Activated CD4-positive, CD25-positive, alpha-beta regulatory T cell (primary cell): Measurements from ENCODE around the gene RPRML.
"Not testable (repeated sequence)": the region's sequence is repeated elsewhere in the genome, so short reads cannot be mapped to it uniquely, and the experiment has no call there.

Experiments
- DNase-seq, 4 experiments: peaks; one replicate each; lab custom pipeline; 2025; lab: John Stamatoyannopoulos, UW

RPRML gene

DNA sequence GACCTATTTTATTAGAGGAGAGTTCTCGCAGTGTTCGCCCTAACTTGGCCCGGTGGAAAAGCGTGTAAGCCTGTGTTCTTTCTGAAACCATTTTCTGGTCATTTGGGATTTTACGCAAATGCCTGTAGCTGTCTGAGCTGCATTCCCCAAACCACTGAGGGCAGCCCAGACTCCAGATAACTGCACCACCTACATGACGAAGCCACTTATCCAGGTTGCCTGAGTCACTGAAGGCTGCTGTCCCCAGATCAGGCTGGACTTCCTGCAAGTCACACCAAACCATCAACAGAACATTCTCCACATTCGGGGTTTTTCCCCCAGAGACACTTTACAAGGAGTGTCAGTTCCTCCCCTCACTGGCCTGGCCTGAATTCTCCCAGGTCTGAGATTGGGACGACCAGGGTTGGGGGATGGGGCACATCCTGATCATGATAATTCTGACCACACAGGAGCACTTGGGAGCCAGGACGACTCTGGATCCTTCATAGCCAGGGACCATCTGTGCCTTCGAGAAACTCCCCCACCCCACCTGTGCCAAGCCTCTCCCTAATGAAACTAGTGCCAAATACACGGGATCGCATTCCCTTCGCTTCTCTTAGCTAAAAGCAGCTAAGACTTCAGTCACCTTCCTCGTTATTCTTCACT is 2.3 kb downstream of the RPRML start:
- no peak for DNase-seq

DNA sequence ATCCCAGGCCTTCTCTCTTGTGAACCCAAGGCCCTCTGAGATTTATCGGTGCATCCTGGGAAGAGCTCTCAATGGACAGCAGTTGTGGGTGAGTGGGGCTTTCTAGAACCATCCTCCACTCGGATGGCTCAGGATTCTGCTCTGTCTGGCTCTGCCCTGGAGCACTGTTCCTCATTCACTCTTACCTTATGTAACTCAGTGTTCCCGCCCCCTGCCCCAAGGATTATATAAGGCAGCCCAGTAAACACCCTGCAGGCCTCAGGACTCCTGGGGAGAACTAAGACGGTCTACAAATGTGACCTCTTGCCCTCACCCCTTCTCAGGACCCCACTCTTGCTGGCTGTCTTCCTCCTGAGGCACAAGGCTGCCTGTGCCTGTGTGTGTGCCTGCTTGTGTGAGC is 3.8 kb downstream of the RPRML start:
- DNase-seq = no peak

DNA sequence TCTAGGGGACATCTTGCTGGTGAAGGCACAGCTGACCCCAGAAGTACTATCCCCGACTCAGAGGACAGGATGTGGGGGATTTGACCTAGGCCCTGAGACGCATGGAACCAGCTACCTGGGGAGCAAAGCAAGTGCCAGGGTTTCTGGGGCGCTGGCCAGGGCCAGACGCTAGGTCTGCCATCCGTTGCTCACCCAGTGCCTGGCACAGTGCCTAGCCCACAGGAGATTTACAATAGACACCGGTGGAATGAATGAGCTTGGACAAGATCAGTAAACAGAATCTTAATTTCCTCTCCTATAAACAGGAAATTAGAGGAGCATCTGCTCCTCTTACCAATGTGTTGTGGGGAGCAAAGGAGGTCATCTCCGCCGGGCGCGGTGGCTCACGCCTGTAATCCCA is 5.0 kb downstream of the RPRML start:
- DNase-seq = no peak

DNA sequence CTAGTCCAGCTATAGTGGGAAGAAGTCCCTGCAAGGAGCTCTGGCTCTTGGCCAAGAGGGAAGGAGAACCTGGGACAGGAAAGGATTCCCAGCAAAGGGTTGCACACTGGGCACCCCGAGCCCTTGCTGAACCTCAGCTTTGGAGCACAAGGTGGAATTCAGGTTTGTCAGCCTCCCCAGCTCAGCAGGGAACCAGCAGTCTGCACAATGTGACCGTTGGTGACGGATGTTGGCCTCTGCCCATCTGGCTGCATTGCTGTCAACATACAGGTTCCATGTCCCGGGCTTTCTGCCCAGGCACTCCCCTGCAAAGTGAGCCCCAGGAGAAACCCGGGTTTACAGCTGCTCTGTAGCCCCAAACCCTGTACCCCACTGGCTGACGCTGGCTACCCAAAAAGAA is 6.7 kb downstream of the RPRML start:
- no peak for DNase-seq

DNA sequence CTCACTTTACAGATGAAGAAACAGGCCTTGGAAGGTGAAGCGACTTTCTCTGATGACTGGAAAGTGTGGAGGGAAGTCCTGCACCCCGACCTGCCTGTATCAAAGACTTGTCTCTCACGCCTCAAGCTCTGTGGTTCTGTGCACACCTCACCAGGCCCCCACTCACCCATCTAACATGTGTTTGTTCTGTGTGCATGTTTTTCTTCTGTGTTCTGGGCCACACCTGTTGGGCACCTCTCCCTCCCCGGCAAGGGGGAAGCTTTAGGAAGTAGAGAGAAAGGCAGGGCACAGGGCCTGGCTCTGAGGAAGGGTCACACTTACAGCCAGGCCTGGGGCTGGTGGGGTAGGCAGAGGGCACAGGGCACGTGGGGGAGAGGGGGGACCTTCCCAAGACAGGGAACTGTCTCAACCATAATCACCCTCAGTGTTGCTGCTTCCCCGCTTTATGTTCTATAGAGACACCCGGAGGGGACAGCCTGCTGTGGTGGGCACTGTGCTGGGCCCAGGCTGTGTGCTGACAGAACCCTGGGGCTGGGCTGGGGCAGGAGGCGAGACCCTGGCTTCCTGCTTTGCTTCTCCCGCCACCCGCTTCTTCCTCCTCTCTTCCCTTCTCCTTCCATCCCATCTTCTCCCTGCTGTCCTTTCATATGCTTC is 7.3 kb downstream of the RPRML start:
- DNase-seq = no peak

DNA sequence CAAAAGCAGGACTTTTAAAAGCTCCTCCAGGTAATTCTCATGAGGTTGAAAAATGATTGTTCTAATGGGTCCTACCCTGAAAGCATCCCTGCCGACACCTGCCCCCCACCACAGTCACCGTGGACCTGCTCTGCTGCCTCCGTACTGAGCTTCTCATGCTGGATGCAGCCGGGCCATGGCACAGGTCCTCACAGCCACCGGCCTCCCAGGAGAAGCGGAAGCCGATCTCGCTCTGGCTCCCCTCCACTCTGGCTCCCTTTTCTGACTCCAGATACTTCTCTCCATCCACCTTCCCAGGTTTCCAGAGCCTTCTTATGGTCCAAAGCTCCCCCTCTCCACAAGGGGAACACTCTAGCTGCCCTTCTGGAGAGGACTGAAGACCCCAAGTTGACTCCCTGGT is 10.2 kb downstream of the RPRML start:
- no peak for DNase-seq

DNA sequence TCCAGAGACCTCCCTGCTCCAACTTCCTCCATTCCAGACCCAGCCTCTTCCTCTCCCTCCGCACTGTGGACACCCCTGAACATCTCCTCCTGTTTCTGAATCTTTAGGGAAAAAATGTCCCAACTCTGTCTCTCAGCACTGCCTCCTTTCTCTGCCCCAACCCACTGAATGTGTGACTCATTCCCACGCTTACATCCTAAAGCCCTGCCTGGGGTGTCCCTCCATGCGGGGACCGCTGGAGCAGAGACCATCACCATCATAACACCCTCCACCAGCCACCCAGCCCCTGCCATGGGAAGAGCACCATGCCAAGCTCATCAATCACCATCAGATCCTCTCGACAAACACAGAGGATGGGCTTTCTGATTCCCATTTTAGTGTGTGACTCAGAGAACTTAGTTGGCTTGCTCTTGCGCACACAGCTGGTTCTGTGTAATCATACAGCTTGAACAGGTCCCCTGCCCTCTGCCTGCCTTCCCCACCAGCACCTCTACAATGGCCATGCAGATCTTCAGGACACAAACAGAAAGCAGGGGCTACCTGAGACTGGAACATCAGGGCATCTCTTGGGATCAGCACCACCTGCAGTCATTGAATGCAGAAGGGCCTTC is 10.7 kb downstream of the RPRML start:
- DNase-seq = no peak

DNA sequence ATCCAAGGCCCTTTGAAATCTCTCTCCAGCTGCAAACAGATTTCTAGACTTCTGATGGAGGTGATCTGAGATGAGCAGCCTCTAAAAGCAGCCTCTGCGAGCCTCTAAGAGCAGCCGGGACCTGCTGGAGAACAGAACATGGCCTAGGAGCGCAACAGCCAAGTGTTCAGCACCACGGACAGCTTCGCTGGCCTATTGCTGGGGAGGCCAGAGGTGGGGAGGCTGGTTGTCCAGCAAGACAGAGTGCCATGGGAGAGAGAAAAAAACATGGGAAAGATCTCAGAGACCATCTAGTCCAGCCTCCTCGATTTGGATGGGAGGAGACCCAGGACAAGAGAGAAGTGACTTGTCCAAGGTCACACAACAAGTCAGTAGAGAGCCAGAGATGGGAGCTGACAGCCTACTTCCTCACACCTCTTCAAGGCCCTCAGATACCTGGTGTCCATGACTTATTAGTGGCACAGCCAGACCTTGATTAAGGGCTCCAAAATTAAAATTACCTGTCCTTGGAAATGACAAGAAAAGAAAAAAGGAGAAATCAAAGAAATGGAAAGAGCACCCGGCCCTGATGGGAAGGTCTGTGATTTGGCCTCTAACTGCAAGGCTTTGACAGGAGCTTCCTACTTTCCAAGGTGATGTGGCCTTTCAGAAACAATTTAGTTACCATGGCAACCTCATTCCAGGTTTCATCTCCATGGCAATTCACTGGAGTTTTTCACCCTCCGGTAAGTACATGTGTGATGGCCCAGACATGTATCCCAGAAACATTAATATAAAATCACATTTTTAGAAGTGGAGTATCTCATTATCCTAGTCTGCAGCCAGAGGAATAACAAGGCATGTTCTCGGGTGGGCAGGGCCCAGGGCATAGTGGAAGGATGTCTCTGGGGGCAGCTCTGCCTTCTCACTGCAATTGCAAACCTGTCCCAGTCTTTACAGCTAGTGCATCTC is 14.5 kb downstream of the RPRML start:
- DNase-seq = no peak

DNA sequence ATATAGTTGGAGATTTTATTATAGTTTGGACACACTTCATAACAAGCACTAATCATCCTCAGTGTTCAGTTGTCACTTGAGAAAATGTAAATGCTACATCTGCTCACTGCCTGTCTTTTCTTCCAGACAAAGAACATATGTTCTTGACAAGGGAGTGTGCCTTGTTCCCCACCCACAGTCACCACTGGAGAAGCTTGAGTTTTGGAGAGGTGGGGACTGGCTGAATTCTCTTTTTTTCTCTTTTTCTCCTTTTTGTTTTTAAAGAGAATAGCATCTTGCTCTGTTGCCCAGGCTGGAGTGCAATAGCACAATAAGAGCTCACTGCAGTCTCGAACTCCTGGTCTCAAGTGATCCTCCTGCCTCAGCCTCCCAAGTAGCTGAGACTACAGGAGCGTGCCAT is 15.5 kb downstream of the RPRML start:
- no peak for DNase-seq

DNA sequence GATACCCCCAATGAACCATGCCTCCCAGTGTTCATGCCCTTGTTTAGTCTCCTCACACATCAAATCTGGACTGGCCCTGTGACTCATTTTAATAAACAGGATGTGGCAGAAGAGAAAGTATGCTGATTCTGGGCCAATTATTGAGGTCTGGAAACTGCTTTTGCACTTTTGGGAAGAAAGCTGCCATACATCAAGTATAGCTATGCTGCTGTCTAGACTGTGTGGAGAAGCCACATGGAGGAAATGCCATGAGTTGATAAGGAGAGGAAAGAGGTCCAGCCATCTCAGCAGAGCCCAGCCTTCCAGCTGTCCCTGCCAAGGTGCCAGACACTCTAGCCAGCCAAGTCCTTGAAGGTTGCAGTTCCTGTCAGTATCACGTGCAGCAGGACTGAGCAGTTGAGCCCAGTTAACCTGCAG is 16.7 kb downstream of the RPRML start:
- no peak for DNase-seq

DNA sequence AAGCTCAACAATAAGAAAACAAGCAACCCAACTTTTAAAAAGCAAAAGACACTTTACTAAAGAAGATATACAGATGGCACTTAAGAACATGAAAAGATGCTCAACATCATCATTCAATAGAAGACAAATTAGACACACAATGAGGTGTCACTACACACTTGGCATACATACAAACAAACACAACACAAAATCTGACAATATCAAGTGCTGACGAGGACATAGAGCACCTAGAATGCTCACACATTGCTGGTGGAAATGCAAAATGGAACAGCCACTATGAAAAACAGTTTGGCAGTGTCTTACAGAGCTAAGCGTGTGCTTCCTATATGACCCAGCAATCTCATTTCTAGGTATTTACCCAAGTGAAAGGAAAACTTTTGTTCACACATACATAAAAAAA is 18.9 kb downstream of the RPRML start:
- no peak for DNase-seq

DNA sequence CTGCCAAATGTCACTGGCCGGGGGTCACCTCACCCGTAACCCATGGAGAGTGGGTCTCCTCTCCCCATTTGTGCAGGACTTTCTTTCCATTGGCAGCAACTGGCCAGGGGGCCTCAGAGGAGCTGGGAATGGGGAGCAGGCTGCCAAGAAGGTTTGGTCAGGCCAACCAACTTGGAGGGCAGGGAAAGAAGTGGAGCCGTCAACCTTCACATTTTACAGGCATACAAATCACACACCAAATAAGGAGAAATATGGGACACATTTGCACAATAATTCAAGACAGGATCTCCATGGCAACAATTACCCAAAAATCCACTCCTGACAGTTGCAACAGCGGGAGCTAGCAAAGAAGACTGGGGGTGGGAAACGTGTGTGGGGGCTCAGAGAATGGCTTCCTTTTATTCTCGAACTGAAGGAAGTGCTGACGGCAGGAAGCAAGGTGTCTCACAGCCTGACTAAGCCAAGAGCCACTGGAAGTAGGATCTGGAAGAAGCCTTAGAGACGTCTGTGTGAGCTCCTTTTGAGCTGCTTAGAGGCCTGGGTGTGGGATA is 20.9 kb downstream of the RPRML start:
- no peak for DNase-seq

DNA sequence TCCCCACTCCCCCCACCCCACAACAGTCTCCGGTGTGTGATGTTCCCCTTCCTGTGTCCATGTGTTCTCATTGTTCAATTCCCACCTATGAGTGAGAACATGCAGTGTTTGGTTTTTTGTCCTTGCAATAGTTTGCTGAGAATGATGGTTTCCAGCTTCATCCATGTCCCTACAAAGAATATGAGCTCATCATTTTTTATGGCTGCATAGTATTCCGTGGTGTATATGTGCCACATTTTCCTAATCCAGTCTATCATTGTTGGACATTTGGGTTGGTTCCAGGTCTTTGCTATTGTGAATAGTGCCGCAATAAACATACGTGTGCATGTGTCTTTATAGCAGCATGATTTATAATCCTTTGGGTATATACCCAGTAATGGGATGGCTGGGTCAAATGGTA is 25.9 kb downstream of the RPRML start:
- not testable (repeated sequence) for DNase-seq

DNA sequence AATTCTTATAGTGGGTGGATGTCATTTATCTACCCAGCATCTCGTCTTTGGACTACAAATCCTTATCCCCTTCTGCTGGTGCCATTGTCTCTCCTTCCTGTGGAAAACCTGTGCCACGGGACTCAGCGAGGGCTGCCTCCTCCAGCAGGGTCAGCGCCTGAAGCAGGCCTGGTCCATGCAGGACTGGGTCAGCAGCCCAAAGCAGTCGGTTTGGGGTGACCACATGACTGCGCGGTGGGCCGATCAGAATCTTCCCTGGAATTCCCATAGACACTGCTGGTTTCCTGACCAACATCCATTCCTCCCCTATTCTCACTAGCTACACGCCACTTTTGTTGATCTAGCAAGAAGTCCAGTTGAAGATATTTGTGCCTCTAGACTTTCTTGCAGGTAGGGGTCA is 26.9 kb downstream of the RPRML start:
- DNase-seq = no peak

DNA sequence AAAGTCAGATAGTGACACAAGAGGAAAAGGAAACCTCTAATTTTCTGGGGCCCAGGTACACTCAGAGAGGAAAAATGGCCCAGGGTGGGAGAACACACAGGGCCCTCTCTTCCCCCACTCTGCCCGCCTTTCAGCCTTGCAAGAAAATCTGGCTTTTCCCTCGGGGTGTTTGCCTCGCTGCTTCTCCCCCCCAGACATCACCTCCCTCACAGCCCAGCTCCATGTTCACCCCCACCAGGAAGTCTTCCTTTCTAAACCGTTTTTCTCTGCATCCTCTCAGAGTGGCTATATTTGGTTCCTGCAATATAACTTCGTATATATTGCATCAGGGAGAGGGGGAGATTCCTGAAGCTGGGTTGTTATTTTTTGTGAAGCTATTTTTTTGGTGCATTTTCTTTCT is 27.3 kb downstream of the RPRML start:
- DNase-seq = no peak

DNA sequence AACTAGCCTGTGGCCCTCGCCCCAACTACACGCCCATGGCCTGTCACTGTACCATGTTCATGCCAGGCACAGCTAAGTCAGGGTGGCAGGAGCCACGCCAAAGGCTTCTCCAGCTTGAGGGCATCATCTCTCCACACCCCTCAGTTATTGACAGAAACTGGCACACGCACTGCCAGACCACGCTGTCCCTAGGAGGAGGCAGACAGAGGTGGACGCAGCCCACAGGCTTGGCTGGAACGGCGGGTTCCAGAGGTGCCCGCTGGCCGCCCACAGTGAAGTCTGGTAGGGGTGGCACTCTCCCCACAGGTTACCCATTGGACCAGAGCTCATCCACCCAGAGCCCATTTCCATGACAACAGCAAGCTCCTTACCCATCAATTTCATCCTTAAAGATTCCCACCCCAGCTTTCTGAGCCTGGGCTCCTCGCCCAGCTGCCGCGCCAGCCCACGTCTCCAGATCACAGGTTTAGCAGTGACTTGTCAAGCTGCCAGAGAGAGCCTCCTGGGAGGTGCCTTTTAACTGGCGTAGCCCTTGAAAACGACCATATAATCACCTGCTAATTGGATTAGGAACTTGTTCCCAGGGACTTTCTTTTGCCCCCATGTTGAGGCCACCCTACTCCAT is 27.9 kb downstream of the RPRML start:
- no peak for DNase-seq

DNA sequence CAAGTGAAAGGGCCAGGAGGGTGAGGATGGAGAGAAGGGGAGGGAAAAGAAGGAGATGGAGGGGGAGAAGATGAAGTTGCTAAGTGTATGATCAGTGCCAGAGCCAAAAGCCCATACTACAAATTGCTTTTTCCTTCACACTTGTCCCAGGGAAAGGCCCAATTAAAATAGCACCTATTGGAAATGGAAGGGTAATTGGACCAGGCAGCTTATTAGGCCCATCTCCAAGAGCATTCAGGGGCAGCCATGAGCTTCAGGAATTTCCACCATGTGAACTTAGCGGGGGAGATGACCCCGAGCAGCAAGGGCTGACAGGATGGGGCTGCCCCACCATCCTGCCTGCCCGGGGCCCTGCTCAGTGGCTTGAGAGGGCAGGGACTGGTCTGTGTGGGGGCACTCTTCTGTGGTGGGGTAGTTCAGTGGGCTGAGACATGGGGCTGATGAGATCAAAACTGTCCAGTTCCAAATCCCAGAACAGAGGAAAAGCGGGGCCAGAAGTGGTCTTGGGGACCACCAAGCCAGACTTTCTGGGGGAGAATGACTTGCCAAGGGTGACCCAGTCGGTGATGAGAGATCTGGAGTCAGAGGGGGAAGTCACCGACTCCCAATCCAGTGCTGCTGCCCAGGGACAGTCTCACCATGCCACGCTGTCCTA is 28.6 kb downstream of the RPRML start:
- DNase-seq = no peak

DNA sequence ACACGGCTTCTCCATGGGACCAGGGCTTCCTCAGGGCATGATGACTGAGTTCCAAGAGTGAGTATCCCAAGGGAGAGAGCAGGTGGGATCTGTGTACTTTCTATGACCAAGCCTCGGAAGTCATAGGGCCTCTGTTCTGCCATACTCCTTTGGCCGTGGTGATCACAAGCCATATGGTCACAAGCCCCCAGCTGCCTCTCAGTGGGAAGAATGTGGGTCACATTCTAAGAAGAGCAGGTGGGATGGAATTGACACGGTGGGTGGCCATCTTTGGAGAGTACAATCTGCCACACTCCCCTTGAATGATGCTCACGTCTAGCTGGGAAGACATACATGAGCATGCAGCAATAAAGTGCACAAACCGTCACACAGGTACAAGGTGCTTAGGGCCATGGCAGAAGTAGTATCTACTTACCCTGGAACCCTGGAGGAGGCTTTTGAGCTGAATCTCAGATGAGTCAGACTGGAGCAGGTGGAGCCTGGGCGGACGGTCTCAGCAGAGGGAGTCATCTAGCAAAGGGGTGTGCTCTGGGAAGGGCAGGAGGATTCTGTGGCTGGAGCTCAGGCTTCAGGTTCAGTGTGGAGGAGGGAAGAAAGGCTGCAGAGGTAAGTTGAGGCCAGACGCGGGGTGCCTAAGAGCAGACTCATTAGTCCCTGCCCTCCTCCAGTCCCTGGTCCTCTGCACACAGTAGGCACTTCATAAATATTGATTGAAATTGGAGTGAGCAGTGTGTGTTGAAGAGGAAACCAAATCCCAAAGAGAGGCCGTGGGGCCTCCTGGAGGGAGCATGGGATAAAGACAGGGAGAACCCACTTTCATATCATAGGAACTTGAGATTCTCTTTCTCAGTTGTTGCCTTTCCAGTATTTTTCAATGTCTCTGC is 29.5 kb downstream of the RPRML start:
- no peak for DNase-seq

DNA sequence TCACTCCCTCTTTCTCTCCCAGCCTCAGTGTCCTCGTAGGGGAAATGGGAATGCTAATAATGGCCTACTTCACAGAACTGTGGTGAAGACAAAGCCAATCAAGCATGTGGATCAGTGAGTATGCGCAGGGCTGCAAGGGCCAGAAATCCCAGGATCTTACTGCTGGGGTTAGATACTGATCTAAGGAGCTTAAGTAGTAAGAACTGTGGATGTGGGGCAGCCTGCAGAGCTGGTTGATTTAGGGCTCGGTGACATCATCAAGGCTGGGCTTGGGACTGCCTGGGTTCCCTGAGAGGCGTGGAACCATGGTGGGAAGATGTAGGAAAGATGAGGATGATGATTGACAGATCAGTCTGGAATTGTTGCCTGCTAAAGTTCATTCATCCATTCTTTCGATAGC is 30.5 kb downstream of the RPRML start:
- no peak for DNase-seq

DNA sequence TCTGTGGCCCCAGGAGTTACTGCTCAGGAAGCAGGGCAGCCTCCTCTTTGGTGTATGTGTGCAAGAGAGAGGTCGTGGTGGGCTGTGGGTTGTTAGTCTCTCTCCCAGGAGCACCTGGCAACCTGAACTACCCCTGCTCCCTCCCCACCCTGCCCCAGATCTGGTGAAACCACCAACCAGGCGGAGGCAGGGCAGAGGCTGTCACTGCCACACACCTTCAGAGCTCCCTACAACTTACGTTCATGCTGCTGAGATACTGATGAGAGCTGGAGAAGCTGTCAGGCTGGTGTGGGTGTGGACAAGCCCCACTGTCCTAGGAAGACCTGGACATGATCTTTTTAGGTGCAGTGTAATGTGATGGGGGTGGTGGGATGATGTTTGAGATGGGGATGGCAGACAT is 31.8 kb downstream of the RPRML start:
- no peak for DNase-seq
